GM23248 (cell line): ENCODE results near the gene ALK.

Experiments
- EZH2 ChIP-seq: fragments of 200-600 bp; sonication (generic); IDR thresholded peaks from 2 replicates; pipeline ENCODE4 v1.6.1; 2018; ENCODE audit warnings: antibody characterized with exemption, mild to moderate bottlenecking; ENCODE audit not compliant: insufficient read depth, poor library complexity, severe bottlenecking
- EZH2phosphoT487 ChIP-seq: fragments of 200-600 bp; sonication (generic); IDR thresholded peaks from 2 replicates; pipeline ENCODE4 v1.6.1; 2018; ENCODE audit warnings: antibody characterized with exemption, moderate library complexity, mild to moderate bottlenecking, low read depth; ENCODE audit not compliant: insufficient read depth

DNA sequence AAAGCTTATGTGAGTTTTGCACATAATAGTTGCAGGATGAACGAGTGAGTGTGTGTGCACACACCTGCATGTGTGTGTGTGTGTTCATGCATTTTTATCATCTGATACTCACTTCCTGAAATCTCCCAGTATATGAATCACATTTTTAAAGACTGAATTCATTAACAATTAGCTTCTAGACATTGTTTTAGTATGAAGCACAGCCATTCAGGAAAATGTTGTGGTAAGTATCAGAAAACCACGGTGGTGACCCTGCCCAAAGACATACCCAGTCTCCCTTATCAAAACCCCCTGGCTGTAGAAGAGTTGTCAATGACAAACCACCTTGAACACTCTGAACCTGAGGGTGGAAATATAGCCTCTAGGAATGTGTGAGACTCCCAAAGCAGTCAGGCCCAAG lies 220.8 kb downstream of the ALK start:
- TF ChIP-seq EZH2 (no peak), EZH2phosphoT487 (no peak)
